ENCODE results near the gene TBC1D24. TPM values are rescaled to one million over a fixed set of nuclear protein-coding genes. Genes with fewer than 3 reads are reported as not detected.

Gene TBC1D24
- polyA plus RNA-seq, 1 donor (not counting 4 experiments of a cell fraction or from before 2014, with no cell fraction given), result 3.0 TPM

GRCh38 chr16:2507665-2508064 lies 32.7 kb downstream of the TBC1D24 start:
- FAIRE-seq (no peak), DNase-seq (ENCODE audit: low read depth, low spot score) (no peak)
- Histone ChIP-seq H3K79me2 (ENCODE audit: control insufficient read depth, insufficient read depth, low read length) (no peaks in the 10 kb centered on the region), H3K9me1 (ENCODE audit: control insufficient read depth, extremely low read depth, insufficient read depth, low read length) (no peaks in the 10 kb centered on the region), H3K36me3 (ENCODE audit: control insufficient read depth in 2 of 2, extremely low read depth in 1 of 2, insufficient read depth in 2 of 2, low read length in 2 of 2) (no peaks in the 10 kb centered on the region), H2AFZ (ENCODE audit: control insufficient read depth, low read length) (no peak overlapping the region), H3K4me1 (ENCODE audit: control insufficient read depth, extremely low read depth, insufficient read depth, low read length) (no peaks in the 10 kb centered on the region), H3K27ac (ENCODE audit: control insufficient read depth, insufficient read depth, low read length) (no peak overlapping the region), H3K9me3 (ENCODE audit: control insufficient read depth, low read depth, low read length) (no peaks in the 10 kb centered on the region), H3K4me3 (ENCODE audit: control insufficient read depth in 2 of 3, extremely low read depth in 1 of 3, insufficient read depth in 2 of 3, low read depth in 1 of 3, low read length in 3 of 3) (no peak overlapping the region), H3K4me2 (ENCODE audit: control insufficient read depth, extremely low read depth, insufficient read depth, low read depth, low read length) (no peak overlapping the region), H3K27me3 (ENCODE audit: control insufficient read depth, extremely low read depth, insufficient read depth, low read length) (no peaks in the 10 kb centered on the region), H4K20me1 (ENCODE audit: control insufficient read depth, extremely low read depth, insufficient read depth, low read length) (no peaks in the 10 kb centered on the region), H3K9ac (ENCODE audit: control insufficient read depth, extremely low read depth, insufficient read depth, low read length) (no peak overlapping the region)
- dilution Hi-C loops (cut with MboI; ENCODE audit: extremely low pct_ligation_motif_present, low sequenced_read_pairs), result no loop called here
- TF ChIP-seq, protein P1, sequence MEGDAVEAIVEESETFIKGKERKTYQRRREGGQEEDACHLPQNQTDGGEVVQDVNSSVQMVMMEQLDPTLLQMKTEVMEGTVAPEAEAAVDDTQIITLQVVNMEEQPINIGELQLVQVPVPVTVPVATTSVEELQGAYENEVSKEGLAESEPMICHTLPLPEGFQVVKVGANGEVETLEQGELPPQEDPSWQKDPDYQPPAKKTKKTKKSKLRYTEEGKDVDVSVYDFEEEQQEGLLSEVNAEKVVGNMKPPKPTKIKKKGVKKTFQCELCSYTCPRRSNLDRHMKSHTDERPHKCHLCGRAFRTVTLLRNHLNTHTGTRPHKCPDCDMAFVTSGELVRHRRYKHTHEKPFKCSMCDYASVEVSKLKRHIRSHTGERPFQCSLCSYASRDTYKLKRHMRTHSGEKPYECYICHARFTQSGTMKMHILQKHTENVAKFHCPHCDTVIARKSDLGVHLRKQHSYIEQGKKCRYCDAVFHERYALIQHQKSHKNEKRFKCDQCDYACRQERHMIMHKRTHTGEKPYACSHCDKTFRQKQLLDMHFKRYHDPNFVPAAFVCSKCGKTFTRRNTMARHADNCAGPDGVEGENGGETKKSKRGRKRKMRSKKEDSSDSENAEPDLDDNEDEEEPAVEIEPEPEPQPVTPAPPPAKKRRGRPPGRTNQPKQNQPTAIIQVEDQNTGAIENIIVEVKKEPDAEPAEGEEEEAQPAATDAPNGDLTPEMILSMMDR (optimal IDR thresholded peaks at IDR 0.05 in 1 of 3, IDR thresholded peaks at IDR 0.05 in 1 of 3, conservative IDR thresholded peaks at IDR 0.05 in 1 of 3; ENCODE audit: extremely low read depth in 1 of 3, insufficient read depth in 2 of 3, low read length in 3 of 3), result no peak
- TF ChIP-seq EZH2 (IDR thresholded peaks at IDR 0.05; ENCODE audit: low read length), result no peak

DNA sequence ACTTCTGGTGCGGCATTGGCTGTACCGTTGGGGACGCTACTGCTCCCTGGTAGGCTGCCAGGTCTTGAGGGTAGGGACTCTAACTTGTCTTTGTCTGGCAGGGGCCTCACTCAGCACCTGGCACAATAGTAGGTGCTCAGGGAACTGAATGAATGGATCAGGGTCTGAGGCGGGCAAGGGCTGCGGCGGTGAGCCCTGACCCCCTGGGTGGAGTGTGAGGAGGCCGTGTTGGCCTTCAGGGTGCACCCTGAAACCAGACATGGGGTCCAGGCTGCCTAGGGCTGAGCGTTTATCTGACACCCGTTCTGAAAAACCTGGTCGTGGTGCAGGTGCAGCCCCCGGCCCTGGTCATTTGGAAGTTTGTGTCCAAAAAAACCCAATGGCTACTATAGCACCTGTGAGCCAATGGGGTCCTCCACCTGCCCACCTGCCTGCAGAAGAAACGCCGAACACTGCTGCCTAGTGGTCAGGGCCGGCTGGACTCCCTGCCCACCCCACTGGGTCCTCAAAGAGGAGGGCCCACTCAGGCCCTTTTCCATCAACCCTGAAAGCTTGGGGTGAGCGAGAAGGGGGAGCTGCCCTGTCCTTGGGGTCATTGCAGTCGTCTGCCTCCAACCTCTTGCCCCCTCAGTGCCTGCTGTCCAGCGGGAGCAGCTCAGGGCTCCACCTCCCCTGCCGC lies 33.9 kb downstream of the TBC1D24 start:
- Histone ChIP-seq H3K9me1 (ENCODE audit: control insufficient read depth, extremely low read depth, insufficient read depth, low read length) (no peaks in the 10 kb centered on the region), H2AFZ (ENCODE audit: control insufficient read depth, low read length) (no peak overlapping the region), H3K27ac (ENCODE audit: control insufficient read depth, insufficient read depth, low read length) (no peak overlapping the region), H3K9me3 (ENCODE audit: control insufficient read depth, low read depth, low read length) (no peaks in the 10 kb centered on the region), H4K20me1 (ENCODE audit: control insufficient read depth, extremely low read depth, insufficient read depth, low read length) (no peaks in the 10 kb centered on the region), H3K27me3 (ENCODE audit: control insufficient read depth, extremely low read depth, insufficient read depth, low read length) (no peaks in the 10 kb centered on the region), H3K9ac (ENCODE audit: control insufficient read depth, extremely low read depth, insufficient read depth, low read length) (no peak overlapping the region), H3K4me1 (ENCODE audit: control insufficient read depth, extremely low read depth, insufficient read depth, low read length) (peaks cover 4% of the 10 kb centered on the region), H3K79me2 (ENCODE audit: control insufficient read depth, insufficient read depth, low read length) (no peaks in the 10 kb centered on the region), H3K4me2 (ENCODE audit: control insufficient read depth, extremely low read depth, insufficient read depth, low read depth, low read length) (no peak overlapping the region), H3K36me3 (ENCODE audit: control insufficient read depth in 2 of 2, extremely low read depth in 1 of 2, insufficient read depth in 2 of 2, low read length in 2 of 2) (no peaks in the 10 kb centered on the region), H3K4me3 (ENCODE audit: control insufficient read depth in 2 of 3, extremely low read depth in 1 of 3, insufficient read depth in 2 of 3, low read depth in 1 of 3, low read length in 3 of 3) (no peak overlapping the region)
- TF ChIP-seq, protein P1 (optimal IDR thresholded peaks at IDR 0.05 in 1 of 3, IDR thresholded peaks at IDR 0.05 in 1 of 3, conservative IDR thresholded peaks at IDR 0.05 in 1 of 3; ENCODE audit: extremely low read depth in 1 of 3, insufficient read depth in 2 of 3, low read length in 3 of 3), result no peak
- no peak for TF ChIP-seq EZH2 (IDR thresholded peaks at IDR 0.05; ENCODE audit: low read length)
- dilution Hi-C loops (cut with MboI; ENCODE audit: extremely low pct_ligation_motif_present, low sequenced_read_pairs), result no loop called here
- no peak for DNase-seq (ENCODE audit: low read depth, low spot score)
- FAIRE-seq, result no peak
